Endothelial cell of umbilical vein (primary cell): ENCODE data around the gene SLC26A8.

Experiments
- FOS ChIP-seq: IDR thresholded peaks from 2 replicates; pipeline ENCODE4 v1.6.1; 2011; ENCODE audit warnings: mild to moderate bottlenecking, low read length, moderate library complexity, borderline replicate concordance; ENCODE audit not compliant: insufficient read depth
- JUN ChIP-seq: IDR thresholded peaks from 2 replicates; pipeline ENCODE4 v1.6.1; 2011; ENCODE audit warnings: borderline replicate concordance, low read depth; ENCODE audit not compliant: insufficient read length, insufficient read depth
- POLR2A ChIP-seq: IDR thresholded peaks from 2 replicates; pipeline ENCODE4 v1.6.1; 2012; ENCODE audit warnings: low read depth, mild to moderate bottlenecking, control low read depth, low read length
- TF ChIP-seq, protein P1 (sequence below), 2 donors: IDR thresholded peaks; 1 replicate in 1 of 2; 2 replicates in 1 of 2; pipeline ENCODE4 v1.5.1; 2011; ENCODE audit warnings: low read length in 2 of 2, mild to moderate bottlenecking in 2 of 2, moderate library complexity in 2 of 2, control low read depth in 1 of 2, inconsistent platforms in 1 of 2, low read depth in 1 of 2; ENCODE audit not compliant: insufficient read depth in 1 of 2; ENCODE audit errors: extremely low read depth in 1 of 2

DNA sequence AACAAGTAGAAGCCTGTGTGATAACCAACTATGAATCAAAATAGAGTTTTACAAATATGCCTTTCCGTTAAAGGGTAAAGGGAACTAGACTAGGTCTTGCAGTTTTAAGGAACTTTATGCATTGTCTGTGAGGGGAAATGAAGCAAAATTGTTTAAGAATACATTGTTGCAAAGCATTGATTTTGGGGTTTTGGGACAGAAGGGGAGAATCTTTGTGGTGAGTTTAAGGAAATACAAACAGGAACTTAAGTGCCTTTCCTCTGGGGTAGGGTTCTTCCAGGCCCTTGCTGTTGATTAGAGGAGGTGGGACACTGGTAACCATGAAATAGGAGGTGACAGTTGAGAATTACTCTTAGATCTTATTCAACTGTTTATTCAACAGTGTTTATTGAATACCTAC, 7.8 kb upstream of the SLC26A8 start:
- TF ChIP-seq FOS (no peak), POLR2A (no peak), JUN (no peak)
- TF ChIP-seq, protein P1, sequence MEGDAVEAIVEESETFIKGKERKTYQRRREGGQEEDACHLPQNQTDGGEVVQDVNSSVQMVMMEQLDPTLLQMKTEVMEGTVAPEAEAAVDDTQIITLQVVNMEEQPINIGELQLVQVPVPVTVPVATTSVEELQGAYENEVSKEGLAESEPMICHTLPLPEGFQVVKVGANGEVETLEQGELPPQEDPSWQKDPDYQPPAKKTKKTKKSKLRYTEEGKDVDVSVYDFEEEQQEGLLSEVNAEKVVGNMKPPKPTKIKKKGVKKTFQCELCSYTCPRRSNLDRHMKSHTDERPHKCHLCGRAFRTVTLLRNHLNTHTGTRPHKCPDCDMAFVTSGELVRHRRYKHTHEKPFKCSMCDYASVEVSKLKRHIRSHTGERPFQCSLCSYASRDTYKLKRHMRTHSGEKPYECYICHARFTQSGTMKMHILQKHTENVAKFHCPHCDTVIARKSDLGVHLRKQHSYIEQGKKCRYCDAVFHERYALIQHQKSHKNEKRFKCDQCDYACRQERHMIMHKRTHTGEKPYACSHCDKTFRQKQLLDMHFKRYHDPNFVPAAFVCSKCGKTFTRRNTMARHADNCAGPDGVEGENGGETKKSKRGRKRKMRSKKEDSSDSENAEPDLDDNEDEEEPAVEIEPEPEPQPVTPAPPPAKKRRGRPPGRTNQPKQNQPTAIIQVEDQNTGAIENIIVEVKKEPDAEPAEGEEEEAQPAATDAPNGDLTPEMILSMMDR (IDR thresholded peaks at IDR 0.05; ENCODE audit: extremely low read depth in 1 of 2, insufficient read depth in 1 of 2, low read depth in 1 of 2, low read length in 2 of 2): no peak
